Lower lobe of right lung (tissue), 2 donors: Measurements from ENCODE around the gene OPN1SW. TPM values are rescaled to one million over a fixed set of nuclear protein-coding genes. Genes with fewer than 3 reads are reported as not detected.

Source experiments
- ATAC-seq, 2 donors: fragments of 200-7000 bp; cut with Tn5 transposase; one replicate each; pipeline ENCODE4 v1.9.1; 2020 to 2022; ENCODE audit warnings: mild to moderate bottlenecking in 2 of 2, moderate library complexity in 2 of 2
- DNase-seq: peaks from one replicate; pipeline ENCODE4 v3.0.0-alpha.2; 2020
- H3K27ac ChIP-seq: fragments of 200-600 bp; one replicate; pipeline ENCODE4 v1.8.0; 2022
- H3K27me3 ChIP-seq: fragments of 200-600 bp; one replicate; pipeline ENCODE4 v1.8.0; 2022; ENCODE audit warnings: low read depth
- H3K36me3 ChIP-seq: fragments of 200-600 bp; one replicate; pipeline ENCODE4 v1.8.0; 2022; ENCODE audit warnings: mild to moderate bottlenecking
- H3K4me1 ChIP-seq: fragments of 200-600 bp; one replicate; pipeline ENCODE4 v1.8.0; 2022
- H3K4me3 ChIP-seq: fragments of 200-600 bp; one replicate; pipeline ENCODE4 v1.8.0; 2022; ENCODE audit warnings: mild to moderate bottlenecking
- H3K9me3 ChIP-seq: fragments of 200-600 bp; one replicate; pipeline ENCODE4 v1.8.0; 2022
- intact Hi-C: fragments of 100-400 bp; cut with DNase I; formaldehyde crosslinking; loops from one replicate; pipeline ENCODE4 v1.11.0; 2022
- total RNA-seq: library from RNA; stranded (reverse); fragmentation: NEBNext Ultra II Directional; extraction: Animal tissue kit (Norgen Biotek cat#: 25700); gene quantifications from one replicate; pipeline ENCODE4 v1.2.1, GENCODE V29; 2021
- TF ChIP-seq, protein P1 (sequence below): fragments of 200-600 bp; IDR thresholded peaks from one replicate; pipeline ENCODE4 v1.8.0; 2022; ENCODE audit warnings: antibody characterized with exemption, mild to moderate bottlenecking
- donor health status: DM: no; HTN: yes; CAD: no; lungs with severe emphysema.

OPN1SW gene
- total RNA-seq, 1 donor from 2014 or later: not detected

DNA sequence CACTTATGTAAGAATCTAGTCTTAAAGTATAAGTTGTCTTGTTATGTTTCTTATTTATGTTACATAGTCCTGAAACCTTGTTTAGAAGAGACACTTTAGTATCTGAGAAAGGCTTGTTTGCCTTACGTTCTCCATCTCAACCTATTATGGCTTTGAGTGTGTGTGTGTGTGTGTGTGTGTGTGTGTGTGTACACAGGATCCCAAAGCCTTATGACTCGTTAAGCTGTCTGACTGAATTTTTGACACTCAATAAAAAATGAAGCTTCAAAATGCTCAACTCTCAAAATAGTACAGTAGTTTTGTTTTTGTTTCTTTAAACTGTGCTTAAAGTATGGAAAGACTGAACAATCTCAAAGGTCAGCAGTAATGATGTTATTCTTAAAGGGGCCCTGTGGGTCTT lies 18.4 kb downstream of the OPN1SW start:
- peaks cover 10% of the 10 kb centered on the region for H3K4me1 ChIP-seq
- no peak overlapping the region for H3K4me3 ChIP-seq
- ATAC-seq (no peak), DNase-seq (no peak)
- intact Hi-C loops: no loop called here
- TF ChIP-seq, protein P1, sequence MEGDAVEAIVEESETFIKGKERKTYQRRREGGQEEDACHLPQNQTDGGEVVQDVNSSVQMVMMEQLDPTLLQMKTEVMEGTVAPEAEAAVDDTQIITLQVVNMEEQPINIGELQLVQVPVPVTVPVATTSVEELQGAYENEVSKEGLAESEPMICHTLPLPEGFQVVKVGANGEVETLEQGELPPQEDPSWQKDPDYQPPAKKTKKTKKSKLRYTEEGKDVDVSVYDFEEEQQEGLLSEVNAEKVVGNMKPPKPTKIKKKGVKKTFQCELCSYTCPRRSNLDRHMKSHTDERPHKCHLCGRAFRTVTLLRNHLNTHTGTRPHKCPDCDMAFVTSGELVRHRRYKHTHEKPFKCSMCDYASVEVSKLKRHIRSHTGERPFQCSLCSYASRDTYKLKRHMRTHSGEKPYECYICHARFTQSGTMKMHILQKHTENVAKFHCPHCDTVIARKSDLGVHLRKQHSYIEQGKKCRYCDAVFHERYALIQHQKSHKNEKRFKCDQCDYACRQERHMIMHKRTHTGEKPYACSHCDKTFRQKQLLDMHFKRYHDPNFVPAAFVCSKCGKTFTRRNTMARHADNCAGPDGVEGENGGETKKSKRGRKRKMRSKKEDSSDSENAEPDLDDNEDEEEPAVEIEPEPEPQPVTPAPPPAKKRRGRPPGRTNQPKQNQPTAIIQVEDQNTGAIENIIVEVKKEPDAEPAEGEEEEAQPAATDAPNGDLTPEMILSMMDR: no peak
- no peak overlapping the region for H3K27ac ChIP-seq
- no peaks in the 10 kb centered on the region for H3K9me3 ChIP-seq
- peaks cover 88% of the 10 kb centered on the region for H3K36me3 ChIP-seq
- H3K27me3 ChIP-seq: no peaks in the 10 kb centered on the region

DNA sequence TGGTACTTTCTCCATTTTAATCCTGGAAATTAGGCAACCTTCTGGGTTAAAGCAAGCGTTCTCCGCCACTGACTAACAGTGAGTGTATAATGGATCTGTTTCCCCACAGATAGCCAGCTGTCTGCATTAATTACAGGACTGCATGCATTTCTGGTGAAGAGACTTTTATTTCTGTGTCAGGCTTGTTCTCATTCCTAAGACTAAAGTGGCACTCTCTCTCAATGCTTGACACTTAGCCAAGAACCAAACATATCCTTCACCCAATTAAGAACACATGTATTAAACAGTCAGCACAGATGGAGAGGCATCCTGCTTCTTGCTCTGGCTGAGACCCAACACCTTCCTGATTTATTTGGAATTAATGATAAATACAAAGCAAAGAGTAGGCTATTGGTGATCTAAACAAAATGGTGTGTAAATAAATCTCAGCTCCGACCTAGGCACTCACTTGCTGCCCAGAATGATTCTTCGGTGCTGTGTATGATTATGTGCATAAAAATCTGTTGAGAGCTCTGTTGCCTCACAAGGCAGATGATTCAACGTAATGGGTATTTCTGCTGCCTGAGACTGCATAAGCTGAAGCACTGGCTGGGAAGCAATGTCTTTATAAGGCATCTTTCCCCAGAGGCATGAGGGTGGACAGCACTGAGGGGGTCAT lies 19.6 kb downstream of the OPN1SW start:
- DNase-seq: no peak
- H3K4me3 ChIP-seq: no peak overlapping the region
- ATAC-seq: peak in 1 of 2 donors; percentile 47
- peaks cover 10% of the 10 kb centered on the region for H3K4me1 ChIP-seq
- H3K27me3 ChIP-seq: no peaks in the 10 kb centered on the region
- TF ChIP-seq, protein P1: no peak
- no peak overlapping the region for H3K27ac ChIP-seq
- peaks cover 88% of the 10 kb centered on the region for H3K36me3 ChIP-seq
- intact Hi-C loops: no loop called here
- H3K9me3 ChIP-seq: no peaks in the 10 kb centered on the region

DNA sequence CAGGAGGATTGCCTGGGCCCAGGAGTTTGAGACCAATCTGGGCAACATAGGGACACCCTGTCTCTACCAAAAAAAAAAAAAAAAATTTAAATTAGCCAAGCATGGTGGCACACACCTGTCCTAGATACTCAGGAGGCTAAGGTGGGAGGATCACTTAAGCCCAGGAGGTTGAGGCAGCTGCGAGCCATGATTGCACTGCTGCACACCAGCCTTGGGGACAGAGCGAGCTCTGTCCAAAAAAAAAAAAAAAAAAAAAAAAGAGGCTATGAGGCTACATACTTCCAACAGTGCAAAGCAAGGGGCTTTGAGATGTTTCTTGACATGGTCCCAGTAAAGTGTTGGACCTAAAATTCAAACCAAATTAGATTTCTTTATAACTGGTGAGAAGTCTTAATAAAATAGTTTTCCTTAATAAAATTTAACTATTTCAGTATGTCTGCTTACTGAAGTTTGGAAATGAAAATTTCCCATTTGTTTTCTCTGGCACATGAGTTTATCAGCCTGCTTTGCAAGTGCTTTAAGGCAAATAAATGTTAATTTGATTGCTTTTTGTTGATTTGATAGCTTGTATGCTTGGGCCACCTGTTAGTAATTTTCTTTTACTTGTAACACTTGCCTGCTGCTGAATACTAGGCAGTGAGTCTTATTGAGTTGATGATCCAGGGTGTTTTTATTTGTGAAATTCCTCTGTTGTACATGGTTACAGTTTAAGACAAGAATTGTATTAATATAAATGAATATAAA lies 20.3 kb downstream of the OPN1SW start:
- intact Hi-C loops: no loop called here
- H3K9me3 ChIP-seq: no peaks in the 10 kb centered on the region
- ATAC-seq (no peak), DNase-seq (no peak)
- no peak overlapping the region for H3K4me3 ChIP-seq
- H3K4me1 ChIP-seq: peaks cover 10% of the 10 kb centered on the region
- H3K27ac ChIP-seq: no peak overlapping the region
- H3K36me3 ChIP-seq: peaks cover 88% of the 10 kb centered on the region
- no peaks in the 10 kb centered on the region for H3K27me3 ChIP-seq
- TF ChIP-seq, protein P1: no peak

DNA sequence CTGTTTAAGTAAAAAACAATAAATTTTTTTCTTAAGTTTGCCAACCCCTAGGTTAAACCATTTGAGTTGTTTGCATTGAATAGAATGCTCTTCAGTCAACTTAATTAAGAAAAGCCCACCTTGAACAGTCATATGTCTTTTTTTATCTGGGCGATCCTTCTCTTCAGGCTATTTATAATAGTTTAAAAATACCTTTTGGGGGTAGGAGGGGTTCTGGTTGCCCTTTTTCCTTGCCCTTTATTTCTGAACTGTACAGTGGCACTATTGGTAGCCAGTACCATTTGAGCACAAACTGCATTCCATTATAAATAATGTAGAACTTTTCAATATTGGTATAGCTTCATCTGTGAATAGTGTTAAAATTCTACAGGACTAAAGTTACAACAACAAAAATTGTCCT lies 23.3 kb downstream of the OPN1SW start:
- ATAC-seq: no peak
- Histone ChIP-seq H3K27me3 (no peaks in the 10 kb centered on the region), H3K9me3 (no peaks in the 10 kb centered on the region), H3K4me3 (no peak overlapping the region), H3K27ac (no peak overlapping the region), H3K36me3 (peaks cover 79% of the 10 kb centered on the region), H3K4me1 (peaks cover 10% of the 10 kb centered on the region)
- DNase-seq: no peak
- intact Hi-C loops: no loop called here
- TF ChIP-seq, protein P1: no peak

DNA sequence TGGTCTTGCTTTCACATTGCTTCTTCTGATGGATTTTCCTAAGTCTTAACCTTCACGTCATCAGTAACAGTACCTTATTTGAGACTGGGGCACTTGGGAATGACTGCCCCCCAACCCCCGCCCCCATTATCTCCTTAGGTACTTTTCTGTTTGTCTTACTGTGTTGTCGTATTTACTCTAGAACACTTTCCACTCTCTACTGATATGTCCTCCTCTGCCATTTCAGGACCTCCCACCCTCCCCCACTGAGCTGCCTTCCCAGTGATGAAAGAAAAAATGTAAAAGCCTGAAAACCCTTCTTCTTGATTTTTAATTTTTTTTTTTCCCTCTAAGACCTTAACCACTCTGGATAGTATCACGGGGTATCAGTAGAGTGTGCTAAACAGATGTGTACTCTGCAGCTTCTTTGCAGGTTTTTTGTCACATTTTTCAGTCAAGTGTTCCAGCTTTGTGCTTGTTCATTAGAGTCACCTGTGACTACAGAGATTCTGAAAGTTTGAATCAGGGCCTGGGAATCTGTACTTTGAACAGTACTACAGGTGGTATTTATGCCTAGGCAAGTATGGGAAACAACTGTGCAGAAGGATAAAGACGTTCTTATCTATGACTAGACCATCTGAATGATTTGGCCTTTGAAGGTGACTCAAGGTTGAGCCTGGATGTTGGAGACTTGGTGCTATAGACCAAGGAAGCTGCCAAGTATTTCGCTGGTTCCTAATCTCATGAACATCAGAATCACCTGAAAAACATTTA lies 28.1 kb downstream of the OPN1SW start:
- peaks cover 24% of the 10 kb centered on the region for H3K4me1 ChIP-seq
- TF ChIP-seq, protein P1: no peak
- intact Hi-C loops: no loop called here
- peaks cover 41% of the 10 kb centered on the region for H3K36me3 ChIP-seq
- no peak overlapping the region for H3K4me3 ChIP-seq
- DNase-seq: no peak
- no peaks in the 10 kb centered on the region for H3K9me3 ChIP-seq
- H3K27ac ChIP-seq: no peak overlapping the region
- ATAC-seq: no peak
- H3K27me3 ChIP-seq: no peaks in the 10 kb centered on the region
